Keratinocyte (primary cell): ENCODE results near the gene SPEM3. TPM values are rescaled to one million over a fixed set of nuclear protein-coding genes. Genes with fewer than 3 reads are reported as not detected.

ENCODE experiments used
- DNase-seq: peaks from one replicate; pipeline ENCODE4 v3.0.0-alpha.2; 2011; ENCODE audit warnings: low read depth, missing footprints, low spot score
- FAIRE-seq: peaks from 2 replicates; lab custom pipeline; 2011; peaks lifted over from hg19 to GRCh38; lab: Jason Lieb, UNC
- H2AFZ ChIP-seq: 2 replicates; pipeline ENCODE4 v1.6.0; 2012; ENCODE audit warnings: low read length, control low read depth, inconsistent platforms; ENCODE audit not compliant: control insufficient read depth
- H3K27ac ChIP-seq: 2 replicates; pipeline ENCODE4 v1.5.1; 2011; ENCODE audit warnings: low read length; ENCODE audit not compliant: control insufficient read depth, insufficient read depth
- H3K27me3 ChIP-seq: 3 replicates; pipeline ENCODE4 v1.6.0; 2011; ENCODE audit warnings: low read length; ENCODE audit not compliant: control insufficient read depth, insufficient read depth; ENCODE audit errors: extremely low read depth
- H3K36me3 ChIP-seq, 2 experiments: 2 replicates in 1 of 2; 3 replicates in 1 of 2; pipeline ENCODE4 v1.5.1; 2011; ENCODE audit warnings: low read length in 2 of 2, mild to moderate bottlenecking in 1 of 2; ENCODE audit not compliant: control insufficient read depth in 2 of 2, insufficient read depth in 2 of 2; ENCODE audit errors: extremely low read depth in 1 of 2
- H3K4me1 ChIP-seq: 3 replicates; pipeline ENCODE4 v1.5.1; 2011; ENCODE audit warnings: low read length; ENCODE audit not compliant: control insufficient read depth, insufficient read depth; ENCODE audit errors: extremely low read depth
- H3K4me2 ChIP-seq: 3 replicates; pipeline ENCODE4 v1.6.0; 2011; ENCODE audit warnings: low read depth, low read length; ENCODE audit not compliant: control insufficient read depth, insufficient read depth; ENCODE audit errors: extremely low read depth
- H3K4me3 ChIP-seq, 3 experiments: fragments of 200-600 bp in 1 of 3; sonication (generic) in 1 of 3; 2 replicates in 2 of 3; 3 replicates in 1 of 3; pipeline ENCODE4 v1.5.1; 2011 to 2016; ENCODE audit warnings: low read length in 3 of 3, mild to moderate bottlenecking in 3 of 3, control low read depth in 2 of 3, inconsistent platforms in 1 of 3, low read depth in 1 of 3, mixed read lengths in 1 of 3, mixed run types in 1 of 3, moderate library complexity in 1 of 3; ENCODE audit not compliant: control insufficient read depth in 2 of 3, insufficient read depth in 2 of 3; ENCODE audit errors: extremely low read depth in 1 of 3
- H3K79me2 ChIP-seq: 2 replicates; pipeline ENCODE4 v1.6.0; 2012; ENCODE audit warnings: low read length; ENCODE audit not compliant: control insufficient read depth, insufficient read depth
- H3K9ac ChIP-seq: 3 replicates; pipeline ENCODE4 v1.6.0; 2011; ENCODE audit warnings: low read length; ENCODE audit not compliant: control insufficient read depth, insufficient read depth; ENCODE audit errors: extremely low read depth
- H3K9me1 ChIP-seq: 3 replicates; pipeline ENCODE4 v1.6.0; 2011; ENCODE audit warnings: low read length; ENCODE audit not compliant: control insufficient read depth, insufficient read depth; ENCODE audit errors: extremely low read depth
- H3K9me3 ChIP-seq: 2 replicates; pipeline ENCODE4 v1.5.1; 2012; ENCODE audit warnings: low read depth, low read length; ENCODE audit not compliant: control insufficient read depth
- H4K20me1 ChIP-seq: 3 replicates; pipeline ENCODE4 v1.6.0; 2011; ENCODE audit warnings: low read length; ENCODE audit not compliant: control insufficient read depth, insufficient read depth; ENCODE audit errors: extremely low read depth
- EZH2 ChIP-seq: IDR thresholded peaks from one replicate; pipeline ENCODE4 v1.6.1; 2012; ENCODE audit warnings: inconsistent platforms, mild to moderate bottlenecking, low read length, moderate library complexity
- dilution Hi-C: fragments of 300-500 bp; cut with MboI; formaldehyde crosslinking; loops from one replicate; pipeline ENCODE4 v1.7.0; 2020; ENCODE audit warnings: low sequenced_read_pairs; ENCODE audit not compliant: extremely low pct_ligation_motif_present
- polyA plus RNA-seq, 5 experiments: library from polyadenylated mRNA; depleted of rRNA in 3 of 5; stranded (reverse) in 3 of 5; stranded (forward) in 1 of 5; unstranded in 1 of 5; fragments of >200 nt; gene quantifications; 1 replicate in 1 of 5; 2 replicates in 3 of 5; 3 replicates in 1 of 5; pipeline versions ENCODE4 v1.2.1 to v1.2.3, GENCODE V29; 2011 to 2012; ENCODE audit warnings: missing spikeins in 2 of 5, low read depth in 1 of 5, low replicate concordance in 1 of 5
- TF ChIP-seq, protein P1 (sequence below), 3 experiments: IDR thresholded peaks in 1 of 3; conservative IDR thresholded peaks in 1 of 3; optimal IDR thresholded peaks in 1 of 3; 2 replicates in 2 of 3; 3 replicates in 1 of 3; pipeline versions ENCODE3 to v1.5.1; 2011; ENCODE audit warnings: low read length in 3 of 3, mild to moderate bottlenecking in 3 of 3, moderate library complexity in 2 of 3, control low read depth in 1 of 3, inconsistent platforms in 1 of 3; ENCODE audit not compliant: insufficient read depth in 2 of 3; ENCODE audit errors: extremely low read depth in 1 of 3

Gene SPEM3
- polyA plus RNA-seq, 1 donor (not counting 4 experiments of a cell fraction or from before 2014, with no cell fraction given) = not detected

DNA sequence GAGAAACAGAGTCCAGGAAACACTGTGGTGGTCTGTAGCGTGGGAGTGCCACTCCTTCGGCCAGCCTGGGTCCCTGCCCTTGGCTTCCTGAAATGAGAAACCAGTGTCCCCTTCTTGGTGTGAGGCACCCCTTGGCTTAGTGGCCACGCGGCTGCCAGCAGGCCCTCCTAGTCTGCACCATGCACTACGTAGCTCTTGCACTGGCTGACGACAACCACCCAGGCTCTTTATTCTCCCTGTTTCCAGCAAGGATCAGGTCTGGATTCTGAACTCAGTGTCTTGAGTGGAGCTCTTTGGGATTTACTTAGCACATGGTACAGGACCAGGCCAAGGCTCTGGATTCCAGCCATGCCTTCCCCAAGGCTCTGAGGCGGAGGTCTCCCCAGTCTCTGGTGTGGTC is 1.1 kb upstream of the SPEM3 start:
- Histone ChIP-seq H3K27me3 (no peaks in the 10 kb centered on the region), H3K4me2 (no peak overlapping the region), H4K20me1 (no peaks in the 10 kb centered on the region), H3K36me3 (no peaks in the 10 kb centered on the region), H2AFZ (no peak overlapping the region), H3K4me3 (no peak overlapping the region), H3K4me1 (no peaks in the 10 kb centered on the region), H3K9me3 (no peaks in the 10 kb centered on the region), H3K79me2 (no peaks in the 10 kb centered on the region), H3K27ac (no peak overlapping the region), H3K9ac (no peak overlapping the region), H3K9me1 (no peaks in the 10 kb centered on the region)
- DNase-seq (no peak), FAIRE-seq (no peak)
- dilution Hi-C loops = no loop called here
- TF ChIP-seq, protein P1, sequence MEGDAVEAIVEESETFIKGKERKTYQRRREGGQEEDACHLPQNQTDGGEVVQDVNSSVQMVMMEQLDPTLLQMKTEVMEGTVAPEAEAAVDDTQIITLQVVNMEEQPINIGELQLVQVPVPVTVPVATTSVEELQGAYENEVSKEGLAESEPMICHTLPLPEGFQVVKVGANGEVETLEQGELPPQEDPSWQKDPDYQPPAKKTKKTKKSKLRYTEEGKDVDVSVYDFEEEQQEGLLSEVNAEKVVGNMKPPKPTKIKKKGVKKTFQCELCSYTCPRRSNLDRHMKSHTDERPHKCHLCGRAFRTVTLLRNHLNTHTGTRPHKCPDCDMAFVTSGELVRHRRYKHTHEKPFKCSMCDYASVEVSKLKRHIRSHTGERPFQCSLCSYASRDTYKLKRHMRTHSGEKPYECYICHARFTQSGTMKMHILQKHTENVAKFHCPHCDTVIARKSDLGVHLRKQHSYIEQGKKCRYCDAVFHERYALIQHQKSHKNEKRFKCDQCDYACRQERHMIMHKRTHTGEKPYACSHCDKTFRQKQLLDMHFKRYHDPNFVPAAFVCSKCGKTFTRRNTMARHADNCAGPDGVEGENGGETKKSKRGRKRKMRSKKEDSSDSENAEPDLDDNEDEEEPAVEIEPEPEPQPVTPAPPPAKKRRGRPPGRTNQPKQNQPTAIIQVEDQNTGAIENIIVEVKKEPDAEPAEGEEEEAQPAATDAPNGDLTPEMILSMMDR (optimal IDR thresholded peaks at IDR 0.05 in 1 of 3, IDR thresholded peaks at IDR 0.05 in 1 of 3, conservative IDR thresholded peaks at IDR 0.05 in 1 of 3; ENCODE audit: extremely low read depth in 1 of 3, insufficient read depth in 2 of 3, low read length in 3 of 3) = no peak
- TF ChIP-seq EZH2 = no peak

DNA sequence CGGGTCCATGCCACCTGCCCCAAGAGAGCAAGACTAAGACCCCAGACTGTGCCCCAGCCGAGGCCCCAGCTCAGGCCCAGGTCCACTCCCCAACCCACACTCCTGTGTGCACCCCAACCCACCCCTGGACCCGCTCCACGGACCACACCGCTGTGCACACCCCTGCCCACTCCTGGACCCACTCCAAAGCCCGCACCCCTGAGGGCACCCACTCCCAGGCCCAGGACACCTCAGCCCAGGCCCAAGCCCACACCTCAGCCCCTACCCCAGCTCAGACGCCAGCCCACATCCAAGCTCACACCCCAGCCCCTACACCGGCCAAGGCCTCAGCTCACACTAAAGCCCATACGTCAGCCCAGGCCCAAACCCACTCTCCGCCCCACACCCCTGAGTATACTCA is 1.1 kb downstream of the SPEM3 start:
- H2AFZ ChIP-seq = no peak overlapping the region
- dilution Hi-C loops = no loop called here
- no peak overlapping the region for H3K4me2 ChIP-seq
- no peaks in the 10 kb centered on the region for H3K4me1 ChIP-seq
- DNase-seq = no peak
- H3K9me1 ChIP-seq = no peaks in the 10 kb centered on the region
- H3K9ac ChIP-seq = no peak overlapping the region
- H3K9me3 ChIP-seq = no peaks in the 10 kb centered on the region
- no peak overlapping the region for H3K4me3 ChIP-seq
- H3K36me3 ChIP-seq = no peaks in the 10 kb centered on the region
- H3K79me2 ChIP-seq = no peaks in the 10 kb centered on the region
- no peak for FAIRE-seq
- H3K27ac ChIP-seq = no peak overlapping the region
- TF ChIP-seq EZH2 = no peak
- TF ChIP-seq, protein P1 (optimal IDR thresholded peaks at IDR 0.05 in 1 of 3, IDR thresholded peaks at IDR 0.05 in 1 of 3, conservative IDR thresholded peaks at IDR 0.05 in 1 of 3; ENCODE audit: extremely low read depth in 1 of 3, insufficient read depth in 2 of 3, low read length in 3 of 3) = no peak
- H3K27me3 ChIP-seq = no peaks in the 10 kb centered on the region
- H4K20me1 ChIP-seq = no peaks in the 10 kb centered on the region
